ENCODE results near the gene CARMIL3.

The CARMIL3 gene

GRCh38 chr14:24082411-24083080, 30.7 kb downstream of the CARMIL3 start:
- H3K4me3 ChIP-seq (ENCODE audit: low read length), result no peak overlapping the region
- DNase-seq (ENCODE audit: low read depth), result no peak
- no peak for TF ChIP-seq CTCF (conservative IDR thresholded peaks at IDR 0.05; ENCODE audit: low read depth, low read length)

- no peak for DNase-seq (ENCODE audit: low read depth)
- TF ChIP-seq CTCF (conservative IDR thresholded peaks at IDR 0.05; ENCODE audit: low read depth, low read length), result no peak
These were observed 31.7 kb downstream of the CARMIL3 start for GRCh38 chr14:24083462-24083861.

DNA sequence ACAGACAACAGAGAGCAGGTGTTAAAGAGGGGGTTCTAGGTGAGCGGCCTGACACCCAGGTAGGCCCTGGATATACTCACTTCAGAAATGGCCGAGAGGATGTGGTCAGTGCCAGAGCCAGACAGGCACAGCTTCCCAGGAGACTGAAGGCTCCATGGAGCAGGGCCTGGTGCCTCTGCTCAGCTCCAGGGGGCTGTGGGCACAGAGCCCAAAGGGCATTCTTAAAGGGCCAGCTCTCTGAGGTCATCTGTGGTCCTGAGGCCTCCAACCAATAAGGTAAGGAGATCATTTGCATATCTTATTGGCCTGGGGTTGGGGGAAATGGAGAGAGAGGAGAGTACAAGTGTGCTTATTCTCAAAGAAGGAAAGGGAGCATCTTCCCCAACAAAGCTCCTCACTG, 32.6 kb downstream of the CARMIL3 start:
- TF ChIP-seq CTCF (conservative IDR thresholded peaks at IDR 0.05; ENCODE audit: low read depth, low read length), result no peak
- DNase-seq (ENCODE audit: low read depth), result no peak
- H3K4me3 ChIP-seq (ENCODE audit: low read length), result no peak overlapping the region

More at GRCh38 chr14:24083462-24083861, 31.7 kb downstream of the CARMIL3 start:
- no peak overlapping the region for H3K4me3 ChIP-seq (ENCODE audit: low read length)

DNA sequence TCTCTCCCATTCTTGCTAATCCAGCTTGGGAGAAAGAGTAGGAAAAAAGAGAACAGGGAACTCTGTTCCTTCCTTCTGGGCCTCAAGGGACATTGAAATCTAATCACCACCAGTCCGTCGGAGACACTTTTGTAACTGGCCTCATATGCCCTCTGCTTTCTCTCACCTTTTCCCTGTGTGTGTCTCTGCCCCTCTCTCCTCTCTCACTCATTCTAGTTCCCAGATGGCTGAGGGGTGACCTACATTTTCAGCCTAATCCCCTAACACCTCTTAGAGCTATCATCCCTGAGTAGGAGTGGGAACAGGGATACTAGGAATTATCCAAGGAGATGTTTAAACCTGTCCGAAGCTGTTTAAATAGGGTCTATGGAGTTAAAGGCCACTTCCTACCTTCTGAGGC, 33.4 kb downstream of the CARMIL3 start:
- no peak overlapping the region for H3K4me3 ChIP-seq (ENCODE audit: low read length)
- DNase-seq (ENCODE audit: low read depth), result no peak
- no peak for TF ChIP-seq CTCF (conservative IDR thresholded peaks at IDR 0.05; ENCODE audit: low read depth, low read length)

DNA sequence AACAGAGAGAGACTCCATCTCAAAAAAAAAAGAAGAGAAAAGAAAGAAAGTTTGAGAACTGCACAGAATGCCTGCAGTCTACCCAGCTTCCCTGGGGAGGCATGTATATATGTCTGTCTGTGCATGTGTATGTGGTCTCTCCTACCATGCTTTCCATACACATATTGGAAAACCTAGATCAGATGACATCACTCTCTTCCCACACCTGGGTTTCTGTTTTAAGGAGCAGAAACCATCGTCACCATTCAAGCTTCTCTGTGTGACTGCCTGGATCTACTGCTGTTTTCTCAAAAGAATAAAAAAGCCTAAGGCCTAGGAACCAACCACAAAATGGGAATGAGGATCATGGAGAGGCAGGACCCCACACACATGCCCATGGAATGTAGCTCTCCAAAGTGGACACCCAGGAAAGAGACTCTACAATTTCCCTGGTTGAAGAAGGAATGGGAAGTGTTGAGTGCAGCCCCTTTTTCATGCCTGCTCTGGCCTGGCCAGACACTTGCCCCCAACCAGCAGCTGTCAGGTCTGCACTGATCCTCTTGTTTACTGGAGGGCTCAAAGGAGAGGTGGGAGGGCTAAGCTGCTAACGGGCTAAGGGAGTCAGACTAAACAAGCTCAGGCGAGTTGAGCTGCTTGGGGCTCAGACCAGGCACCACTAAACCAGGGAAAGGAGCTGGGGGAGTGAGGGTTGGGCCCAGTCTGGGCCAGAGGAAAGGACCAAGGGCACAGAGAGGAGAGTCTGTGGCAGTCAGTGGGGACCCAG, 34.6 kb downstream of the CARMIL3 start:
- TF ChIP-seq CTCF (conservative IDR thresholded peaks at IDR 0.05; ENCODE audit: low read depth, low read length), result no peak
- H3K4me3 ChIP-seq (ENCODE audit: low read length), result no peak overlapping the region
- no peak for DNase-seq (ENCODE audit: low read depth)

- no peak for DNase-seq (ENCODE audit: low read depth)
- H3K4me3 ChIP-seq (ENCODE audit: low read length), result no peak overlapping the region
- no peak for TF ChIP-seq CTCF (conservative IDR thresholded peaks at IDR 0.05; ENCODE audit: low read depth, low read length)
These were observed 35.2 kb downstream of the CARMIL3 start for GRCh38 chr14:24087004-24087403.

DNA sequence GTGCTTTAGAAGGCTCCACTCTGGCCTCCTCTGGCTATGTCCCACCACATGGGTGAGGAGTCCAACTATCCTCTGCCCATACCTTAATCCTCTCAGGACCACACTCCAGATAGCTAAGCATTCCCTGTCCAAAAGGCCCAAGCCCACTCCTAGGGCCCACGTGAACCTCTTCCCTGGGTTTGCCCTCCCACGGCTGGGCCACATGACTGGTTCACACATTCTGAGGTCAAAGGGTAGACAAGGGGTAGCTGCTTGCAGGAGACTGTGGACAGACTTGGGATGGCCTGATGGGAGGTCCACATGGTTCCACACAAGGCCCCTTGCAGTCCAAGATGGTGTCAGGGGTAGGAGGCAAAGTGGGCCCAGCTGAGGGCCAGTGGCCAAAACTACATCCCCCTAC, 36.3 kb downstream of the CARMIL3 start:
- no peak for DNase-seq (ENCODE audit: low read depth)
- H3K4me3 ChIP-seq (ENCODE audit: low read length), result no peak overlapping the region
- TF ChIP-seq CTCF (conservative IDR thresholded peaks at IDR 0.05; ENCODE audit: low read depth, low read length), result no peak

Measured in retinal pigment epithelial cell (primary cell).